Fibroblast of the conjunctiva (primary cell): Measurements from ENCODE around the gene MBTD1.
A peak's percentile ranks its signal among the peaks of the same experiment; 100 is the strongest.
"Not testable (repeated sequence)": the region's sequence is repeated elsewhere in the genome, so short reads cannot be mapped to it uniquely, and the experiment has no call there.

ENCODE experiments used
- DNase-seq: peaks from one replicate; pipeline ENCODE4 v3.0.0-alpha.2; 2010; ENCODE audit warnings: low read depth

The MBTD1 gene

DNA sequence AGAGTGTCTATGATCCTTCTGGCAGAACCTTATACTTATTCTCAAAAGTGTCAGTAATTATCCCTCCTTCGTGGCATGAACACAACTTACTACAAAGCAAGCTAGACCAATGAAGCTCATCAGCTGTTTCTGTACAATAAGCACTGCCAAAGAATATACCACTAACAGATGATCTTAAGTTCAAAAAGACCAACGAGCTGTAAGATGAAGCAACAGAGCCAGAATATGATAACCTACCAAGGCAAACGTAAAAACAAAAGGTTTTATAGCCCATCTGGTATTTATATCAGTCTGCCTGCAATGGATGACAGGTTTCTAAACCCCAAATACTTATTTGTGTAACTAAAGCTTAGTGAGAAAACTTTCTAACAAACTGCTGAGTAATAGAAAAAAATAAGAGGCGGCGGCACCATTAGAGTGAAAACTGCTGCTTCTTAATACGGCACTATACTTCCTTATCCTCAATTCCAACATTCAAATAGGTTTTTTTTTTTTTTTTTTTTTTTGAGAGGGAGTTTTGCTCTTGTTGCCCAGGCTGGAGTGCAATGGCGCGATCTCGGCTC lies 71.5 kb downstream of the MBTD1 start:
- DNase-seq = no peak

DNA sequence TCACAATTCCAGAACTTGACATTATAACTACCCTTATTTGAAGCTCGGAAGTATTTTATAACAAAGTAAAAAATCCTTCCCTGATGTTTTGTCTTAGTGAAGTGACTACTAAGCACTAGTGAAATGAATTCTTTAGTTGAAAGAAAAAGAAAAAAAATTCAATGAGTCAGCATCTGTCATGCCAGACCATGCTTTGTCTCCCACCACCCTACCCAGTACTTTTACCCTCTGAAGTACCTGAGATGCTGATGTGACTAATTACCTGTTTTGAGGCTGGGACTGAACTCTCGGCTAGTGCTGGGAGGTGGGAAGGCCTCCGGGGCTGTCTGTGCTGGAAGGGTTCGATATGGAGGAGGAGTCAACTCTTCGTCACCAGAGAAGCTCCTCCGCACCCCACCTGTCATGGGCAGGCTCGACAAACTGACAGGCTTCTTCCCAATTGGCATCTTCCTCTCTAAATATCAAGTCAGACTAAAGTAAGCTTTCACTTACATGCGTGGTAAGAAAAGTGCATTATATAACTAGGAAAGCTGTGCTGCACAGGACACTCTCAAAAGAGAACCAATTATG lies 74.0 kb downstream of the MBTD1 start:
- DNase-seq = no peak

DNA sequence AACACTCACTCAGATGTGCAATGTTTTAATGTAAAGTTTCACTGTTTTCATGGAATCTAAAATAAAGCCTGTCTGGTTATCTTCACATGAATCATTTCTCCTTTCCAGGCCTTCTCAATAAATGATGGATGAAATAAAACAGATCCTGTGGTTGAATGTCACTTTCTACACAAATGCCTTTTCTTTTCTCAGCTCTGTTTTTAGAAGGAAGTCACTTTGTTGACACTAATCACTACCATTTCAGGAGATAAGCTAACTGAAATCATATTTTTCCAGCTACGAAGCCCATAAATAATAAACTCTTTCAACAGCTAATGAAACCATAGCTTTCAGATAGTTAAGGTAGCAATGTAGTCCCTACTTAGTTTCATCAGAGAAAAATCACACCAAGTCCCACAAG lies 75.7 kb downstream of the MBTD1 start:
- DNase-seq = no peak

DNA sequence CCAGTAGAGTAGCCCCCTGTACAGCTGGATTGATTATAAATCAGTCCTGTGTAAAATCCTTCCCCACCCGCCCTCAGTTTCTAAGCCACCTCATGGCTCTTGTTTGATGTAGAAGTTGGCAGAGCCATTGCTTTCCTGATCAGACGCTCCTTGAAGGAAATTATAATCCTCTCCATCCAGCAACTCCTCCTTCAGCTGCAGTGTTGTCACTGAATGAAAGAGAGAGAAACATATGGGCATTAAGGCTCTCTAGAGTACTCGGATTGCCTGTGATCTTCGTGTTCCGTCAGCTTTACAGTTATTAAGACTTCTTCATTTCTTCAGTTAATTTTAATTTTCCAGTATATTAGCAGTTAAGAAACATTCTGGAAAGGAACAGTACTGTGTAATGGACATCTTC lies 79.4 kb downstream of the MBTD1 start:
- no peak for DNase-seq

DNA sequence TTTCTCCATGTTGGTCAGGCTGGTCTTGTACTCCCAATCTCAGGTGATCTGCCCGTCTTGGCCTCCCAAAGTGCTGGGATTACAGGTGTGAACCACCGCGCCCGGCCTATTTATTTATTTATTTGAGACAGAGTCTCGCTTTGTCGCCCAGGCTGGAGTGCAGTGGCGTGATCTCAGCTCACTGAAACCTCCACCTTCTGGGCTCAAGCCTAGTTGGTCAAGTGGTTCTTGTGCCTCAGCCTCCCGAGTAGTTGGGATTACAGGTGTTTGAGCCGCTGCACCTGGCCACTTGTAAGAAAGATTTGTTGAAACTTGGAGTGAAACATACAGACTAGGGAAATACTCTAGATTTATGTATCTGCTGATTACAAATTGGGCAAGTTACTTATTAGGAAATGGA lies 87.8 kb downstream of the MBTD1 start:
- not testable (repeated sequence) for DNase-seq

DNA sequence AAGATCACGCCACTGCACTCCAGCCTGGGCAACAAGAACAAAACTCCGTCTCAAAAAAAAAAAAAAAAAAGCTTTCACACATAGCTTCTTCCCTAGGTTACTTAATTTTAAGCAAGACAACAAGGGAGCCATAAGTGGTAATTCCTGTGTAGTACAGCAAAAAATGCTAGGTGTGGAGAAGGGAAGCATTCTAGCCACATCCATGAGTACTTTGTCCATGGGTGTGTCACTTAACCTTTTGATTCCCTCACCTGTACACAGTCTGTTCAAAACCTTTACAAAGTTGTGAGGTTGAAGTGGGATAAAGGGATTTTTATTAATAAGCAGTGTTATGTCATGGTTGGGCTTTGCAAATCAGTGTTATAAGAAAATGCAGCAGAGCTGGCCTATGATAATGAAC lies 89.1 kb downstream of the MBTD1 start:
- no peak for DNase-seq

DNA sequence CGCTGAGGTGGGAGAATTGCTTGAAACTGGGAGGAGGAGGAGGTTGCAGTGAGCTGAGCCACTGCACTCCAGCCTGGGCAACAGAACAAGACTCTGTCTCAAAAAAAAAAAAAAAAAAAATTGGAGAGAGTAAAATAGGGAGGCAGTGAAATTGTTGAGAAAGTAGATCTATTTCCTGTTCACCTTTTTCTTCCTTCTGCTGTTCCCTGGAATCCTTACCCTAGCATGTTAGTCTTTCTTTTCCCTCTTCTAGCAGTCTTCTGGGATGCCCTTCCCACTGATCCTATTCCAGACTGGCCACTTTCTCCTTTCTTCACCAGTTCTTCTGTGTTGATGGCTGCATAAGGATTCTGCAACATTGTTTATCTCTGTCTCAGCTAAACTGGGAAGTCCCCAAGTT lies 90.5 kb downstream of the MBTD1 start:
- DNase-seq = no peak

DNA sequence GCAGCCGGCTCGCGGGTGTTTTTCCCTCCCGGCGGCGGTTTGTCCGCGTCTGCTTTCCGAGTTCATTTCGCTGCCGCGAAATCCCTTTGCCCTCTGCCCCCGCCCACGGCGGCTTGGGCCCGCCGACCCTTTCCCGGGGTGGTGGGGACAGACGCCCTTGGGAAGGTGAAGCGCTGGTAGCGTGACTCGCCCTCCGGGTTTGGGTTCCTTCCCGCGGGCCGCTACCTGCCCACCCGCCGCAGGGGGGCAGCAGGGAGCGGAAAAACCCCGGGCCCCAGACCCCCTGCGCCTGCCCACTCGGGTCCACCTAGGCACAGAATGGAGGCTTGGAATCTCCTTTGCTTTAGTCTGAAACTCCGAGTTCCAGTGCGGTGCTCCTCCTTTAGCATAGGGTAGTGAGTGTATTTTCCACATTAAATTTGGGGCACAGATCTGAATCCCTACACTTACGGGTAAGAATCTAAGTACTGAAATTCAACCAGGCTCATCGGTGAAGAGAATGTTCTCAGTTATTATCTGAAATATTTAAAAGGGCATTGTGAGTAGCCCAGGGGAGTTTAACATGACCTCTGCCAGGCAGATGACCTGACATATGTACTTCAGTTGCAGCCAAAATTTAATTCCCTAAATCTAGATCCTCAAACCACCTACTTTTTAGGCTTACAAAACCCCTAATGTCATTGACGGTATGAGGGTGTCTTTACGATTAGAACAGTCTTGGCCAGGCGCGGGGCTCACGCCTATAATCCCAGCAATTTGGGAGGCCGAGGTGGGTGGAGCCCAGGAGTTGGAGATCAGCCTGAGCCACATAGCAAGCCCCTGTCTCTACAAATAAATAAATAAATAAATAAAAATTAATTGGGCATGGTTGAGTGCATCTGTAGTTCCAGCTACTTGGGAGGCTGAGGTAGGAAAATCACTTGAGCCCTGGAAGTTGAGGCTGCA lies 92.6 kb downstream of the MBTD1 start:
- DNase-seq = no peak

DNA sequence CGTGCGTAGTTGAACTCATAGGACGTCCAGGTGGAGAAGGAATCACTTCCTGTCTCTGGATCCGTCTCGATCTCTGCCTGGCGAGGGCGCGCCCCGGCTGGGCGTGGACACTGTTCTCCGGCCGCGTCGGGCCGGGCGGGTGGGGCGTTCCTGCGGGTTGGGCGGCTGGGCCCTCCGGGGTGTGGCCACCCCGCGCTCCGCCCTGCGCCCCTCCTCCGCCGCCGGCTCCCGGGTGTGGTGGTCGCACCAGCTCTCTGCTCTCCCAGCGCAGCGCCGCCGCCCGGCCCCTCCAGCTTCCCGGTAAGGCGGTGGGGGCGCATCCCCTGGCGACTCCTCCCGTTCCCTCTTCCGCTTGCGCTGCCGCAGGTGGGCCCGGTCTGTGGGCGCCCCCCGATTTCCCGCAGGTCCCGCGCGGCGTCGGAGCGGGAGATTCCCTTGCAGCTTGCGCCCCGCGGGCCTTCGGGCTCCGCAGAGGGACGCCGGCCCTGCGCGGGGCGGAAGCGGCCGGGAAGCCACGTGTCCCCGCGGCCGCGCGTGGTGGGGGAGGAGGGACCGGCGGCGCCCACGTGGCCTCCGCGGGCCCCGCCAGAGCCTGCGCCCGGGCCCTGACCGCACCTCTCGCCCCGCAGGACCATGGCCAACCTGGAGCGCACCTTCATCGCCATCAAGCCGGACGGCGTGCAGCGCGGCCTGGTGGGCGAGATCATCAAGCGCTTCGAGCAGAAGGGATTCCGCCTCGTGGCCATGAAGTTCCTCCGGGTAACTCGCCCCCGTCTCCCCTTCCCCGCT lies 93.5 kb downstream of the MBTD1 start, which contains the start of gene NME2:
TSS of gene NME2 (plus strand) at position 214 of the 789 bp plus-strand sequence. CDS start at position 634, 420 bp downstream.
- DNase-seq = peak; percentile 63

DNA sequence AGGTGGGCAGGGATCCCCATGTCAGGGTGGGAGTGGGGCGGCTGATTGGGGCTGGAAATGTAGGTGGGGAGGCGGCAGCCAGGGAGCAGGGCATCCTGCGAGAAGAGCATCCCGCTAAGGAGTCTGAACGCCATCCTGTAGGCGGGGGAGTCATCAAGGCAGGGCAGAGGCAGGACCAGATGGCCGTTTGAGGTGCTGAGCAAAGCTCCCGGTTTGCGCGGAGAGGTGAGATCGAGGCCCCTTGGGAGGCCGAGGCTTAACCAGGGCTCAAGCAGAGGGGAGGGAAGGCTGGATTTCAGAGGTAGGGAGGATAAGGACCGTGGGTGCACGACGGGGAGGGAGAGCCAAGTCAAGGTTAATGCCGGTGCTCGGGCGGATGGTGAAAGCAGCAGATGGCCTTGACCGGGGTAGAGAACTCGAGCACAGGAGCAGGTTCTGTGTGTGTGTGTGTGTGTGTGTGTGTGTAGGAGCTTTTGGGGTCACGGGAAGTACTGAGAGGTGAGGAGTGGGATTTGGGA lies 94.1 kb downstream of the MBTD1 start:
- no peak for DNase-seq

DNA sequence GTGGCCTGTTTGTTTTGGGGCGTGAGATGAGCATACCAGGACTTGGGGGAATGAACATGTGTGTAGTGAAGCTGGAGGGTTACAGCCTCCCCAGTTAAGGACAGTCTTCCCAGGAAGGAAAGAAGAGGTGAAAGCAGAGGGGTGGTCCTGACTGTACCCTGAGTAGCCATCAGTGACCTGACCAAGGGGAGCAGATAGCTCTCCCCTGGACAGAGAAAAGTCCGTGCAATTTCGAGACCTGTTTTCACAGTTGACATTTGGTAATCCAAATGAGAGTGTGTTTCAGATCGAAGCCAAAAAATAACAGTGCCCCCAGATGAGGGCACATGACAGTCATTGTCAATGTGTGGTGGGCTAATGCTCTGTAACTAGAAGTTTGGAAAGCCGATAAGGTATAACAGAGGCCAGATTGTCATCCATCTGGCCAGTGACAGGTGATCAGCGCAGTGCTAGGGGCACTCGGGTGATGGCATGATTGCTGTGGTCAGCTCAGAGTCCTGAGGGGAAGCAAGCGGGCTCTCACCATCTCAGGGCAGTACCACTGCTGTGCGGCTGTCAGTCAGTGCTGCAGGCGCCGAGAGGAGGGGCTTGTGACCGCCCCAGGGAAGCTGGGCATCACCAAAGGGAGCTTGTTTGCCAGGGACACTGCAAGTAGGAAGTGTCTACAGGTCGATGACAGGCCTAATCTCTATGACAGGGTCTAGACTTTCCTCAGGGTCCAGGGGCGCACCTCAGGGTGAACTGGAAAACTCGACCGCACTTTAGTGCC lies 94.8 kb downstream of the MBTD1 start:
- DNase-seq = no peak

DNA sequence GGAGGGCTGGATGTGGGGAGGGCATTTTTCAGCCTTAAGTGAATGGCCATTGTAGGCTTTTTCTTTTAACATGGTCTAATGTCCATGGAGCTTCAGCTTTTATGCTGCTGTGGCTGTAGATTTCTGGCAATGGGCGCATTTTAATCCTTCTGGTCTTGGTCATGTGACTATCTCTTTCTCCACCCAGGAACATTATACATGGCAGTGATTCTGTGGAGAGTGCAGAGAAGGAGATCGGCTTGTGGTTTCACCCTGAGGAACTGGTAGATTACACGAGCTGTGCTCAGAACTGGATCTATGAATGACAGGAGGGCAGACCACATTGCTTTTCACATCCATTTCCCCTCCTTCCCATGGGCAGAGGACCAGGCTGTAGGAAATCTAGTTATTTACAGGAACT lies 98.3 kb downstream of the MBTD1 start:
- DNase-seq = no peak

DNA sequence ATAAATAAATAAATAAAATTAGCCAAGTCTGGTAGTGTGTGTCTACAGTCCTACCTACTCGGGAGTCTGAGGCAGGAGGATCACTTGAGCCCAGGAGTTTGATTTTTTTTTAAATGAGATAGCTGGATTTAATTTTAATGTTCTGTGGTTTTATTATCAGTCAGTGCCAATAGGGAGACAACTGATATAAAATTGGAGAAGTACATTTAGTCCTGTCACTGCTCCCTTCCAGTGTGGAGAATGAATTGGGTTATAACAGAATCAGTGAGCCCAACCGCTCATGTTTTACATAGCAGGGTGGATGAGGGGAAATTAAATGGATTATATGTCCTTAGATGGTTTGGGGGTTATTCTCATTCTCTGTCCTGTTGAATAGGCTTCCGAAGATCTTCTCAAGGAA lies 100.2 kb downstream of the MBTD1 start:
- no peak for DNase-seq

DNA sequence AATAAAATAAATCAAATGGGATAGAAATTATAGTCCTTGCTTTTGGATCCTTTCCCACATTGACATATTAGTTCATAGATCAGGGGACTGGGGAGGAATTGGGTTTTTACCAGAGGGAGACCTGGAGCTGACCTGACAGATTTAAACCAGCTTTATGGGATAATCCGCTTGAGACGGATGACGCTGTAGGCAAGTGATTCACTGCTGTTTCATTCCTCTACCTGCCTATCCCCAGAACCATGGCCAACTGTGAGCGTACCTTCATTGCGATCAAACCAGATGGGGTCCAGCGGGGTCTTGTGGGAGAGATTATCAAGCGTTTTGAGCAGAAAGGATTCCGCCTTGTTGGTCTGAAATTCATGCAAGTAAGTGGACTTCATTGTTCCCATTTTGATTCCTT lies 104.4 kb downstream of the MBTD1 start:
- DNase-seq = no peak

DNA sequence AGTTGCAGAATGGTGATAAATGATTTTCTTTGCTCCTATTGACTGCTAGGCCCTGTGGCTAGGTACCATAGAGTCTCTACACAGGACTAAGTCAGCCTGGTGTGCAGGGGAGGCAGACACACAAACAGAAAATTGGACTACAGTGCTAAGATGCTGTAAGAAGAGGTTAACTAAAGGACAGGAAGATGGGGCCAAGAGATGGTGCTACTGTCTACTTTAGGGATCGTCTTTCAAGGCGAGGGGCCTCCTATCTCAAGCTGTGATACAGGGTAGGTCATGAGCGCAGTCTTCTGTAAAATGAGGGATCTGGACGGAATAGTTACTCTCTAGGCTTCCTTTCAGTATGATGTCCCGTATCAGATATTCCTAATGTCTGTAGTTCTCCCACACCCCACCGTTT lies 105.7 kb downstream of the MBTD1 start:
- DNase-seq = no peak

DNA sequence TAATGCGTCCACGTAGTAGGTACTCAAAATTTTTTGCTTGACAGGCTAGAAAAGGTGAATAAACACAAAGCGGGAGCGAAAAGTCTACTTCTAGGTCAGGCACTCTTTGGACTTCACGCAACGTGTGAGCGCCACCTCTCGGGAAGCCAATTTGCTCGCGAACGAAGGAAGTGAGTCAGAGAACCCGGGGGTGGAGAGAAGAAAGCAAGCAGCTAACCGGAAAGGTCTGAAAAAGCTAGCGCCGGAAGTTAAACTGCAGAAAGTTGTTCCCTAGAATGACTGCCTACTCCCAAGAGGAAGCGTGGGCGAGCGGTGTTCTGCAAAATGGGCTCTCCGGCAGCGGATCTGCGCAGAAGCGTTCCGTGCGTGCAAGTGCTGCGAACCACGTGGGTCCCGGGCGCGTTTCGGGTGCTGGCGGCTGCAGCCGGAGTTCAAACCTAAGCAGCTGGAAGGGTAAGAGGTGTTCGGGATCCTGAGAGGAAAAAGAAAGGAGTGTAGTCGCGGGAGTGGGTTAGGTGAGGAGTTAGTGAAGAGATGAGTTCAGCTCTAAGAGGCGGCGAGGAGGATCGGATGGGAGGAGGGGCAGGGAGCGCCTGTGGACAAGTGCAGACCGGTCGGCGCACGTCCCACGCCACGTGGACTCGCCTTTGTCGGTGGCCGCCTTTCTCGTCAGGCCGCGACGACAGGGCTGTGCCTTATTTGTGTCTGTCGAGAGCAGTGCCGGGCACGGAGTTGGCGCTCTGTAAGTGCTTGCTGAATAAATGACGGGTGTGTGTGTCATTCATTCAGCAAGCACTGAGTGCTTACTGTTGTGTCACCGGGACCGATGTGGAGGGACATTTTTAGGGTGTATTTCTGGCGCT lies 106.4 kb downstream of the MBTD1 start, which contains the start of gene NME1:
TSS of gene NME1 (plus strand) at position 350 of the 863 bp plus-strand sequence. CDS start 2,096 bp downstream, outside the sequence.
- peak; percentile 99 for DNase-seq

DNA sequence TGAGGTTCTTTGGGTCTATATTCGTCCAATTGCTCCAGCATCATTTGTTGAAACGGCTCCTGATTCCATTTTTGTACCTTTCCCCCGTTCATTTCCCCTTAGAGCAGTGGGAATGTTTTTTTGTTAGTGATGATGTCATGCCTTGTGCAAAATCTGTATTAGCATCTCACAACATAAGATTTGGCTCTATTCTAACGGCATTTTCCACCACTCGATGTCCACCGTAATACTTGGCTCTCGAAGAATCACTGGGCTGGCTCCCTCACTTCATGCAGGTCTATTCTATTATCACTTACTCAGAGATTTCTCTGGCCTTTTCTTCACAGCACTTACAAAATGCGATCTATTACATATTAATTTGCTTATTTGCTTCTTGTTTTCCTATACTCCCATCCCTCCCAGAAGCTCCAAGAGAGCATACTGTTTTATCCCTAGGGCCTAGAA lies 107.1 kb downstream of the MBTD1 start:
- no peak for DNase-seq

DNA sequence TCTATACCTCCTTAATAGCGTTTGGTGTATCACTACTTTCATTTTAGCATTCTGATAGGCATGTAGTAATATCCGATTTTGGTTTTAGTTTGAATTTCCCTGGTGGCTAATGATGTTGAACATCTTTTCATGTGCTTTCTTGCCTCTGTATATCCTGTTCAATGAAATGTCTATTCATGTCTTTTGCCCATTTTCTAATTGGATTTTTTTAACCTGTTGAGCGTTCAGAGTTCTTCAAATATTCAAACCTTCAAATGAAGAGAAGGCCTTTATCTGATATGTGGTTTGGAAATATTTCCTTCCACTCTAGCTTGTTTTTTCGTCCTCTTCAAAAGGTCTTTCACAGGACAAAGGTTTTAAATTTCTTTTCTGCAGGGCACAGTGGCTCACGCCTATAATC lies 108.9 kb downstream of the MBTD1 start:
- no peak for DNase-seq

DNA sequence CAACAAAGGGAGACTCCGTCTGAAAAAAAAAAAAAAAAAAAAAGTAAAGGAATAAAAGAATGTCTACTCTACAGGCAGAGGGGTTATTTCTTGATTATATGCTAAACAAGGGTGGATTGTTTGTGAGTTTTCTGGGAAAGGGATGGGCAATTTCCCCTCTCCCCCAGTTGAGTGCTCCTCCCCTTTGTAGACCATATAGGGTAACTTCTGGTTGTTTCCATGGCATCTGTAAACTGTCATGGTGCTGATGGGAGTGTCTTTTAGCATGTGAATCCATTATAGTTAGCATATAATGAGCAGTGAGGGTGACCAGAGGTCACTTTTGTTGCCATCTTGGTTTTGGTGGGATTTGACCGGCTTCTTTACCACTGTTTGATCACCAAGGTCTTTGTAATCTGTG lies 110.7 kb downstream of the MBTD1 start:
- no peak for DNase-seq

DNA sequence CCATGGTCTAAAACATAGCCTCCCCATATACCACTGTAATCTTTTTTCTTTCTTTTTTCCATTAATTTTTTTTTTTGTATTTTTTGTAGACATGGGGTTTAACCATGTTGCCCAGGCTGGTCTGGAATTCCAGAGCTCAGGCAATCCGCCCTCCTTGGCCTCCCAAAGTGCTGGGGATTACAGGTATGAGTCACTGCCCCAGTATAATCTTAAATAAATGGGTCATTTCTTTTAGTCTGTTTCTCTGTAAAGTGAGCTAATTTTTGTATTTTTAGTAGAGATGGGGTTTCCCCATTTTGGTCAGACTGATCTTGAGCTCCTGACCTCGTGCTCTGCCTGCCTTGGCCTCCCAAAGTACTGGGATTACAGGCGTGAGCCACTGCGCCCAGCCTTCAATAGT lies 112.2 kb downstream of the MBTD1 start:
- DNase-seq = no peak
